Kidney glomerular epithelial cell (primary cell): ENCODE data around the gene HMGN4.
A peak's percentile ranks its signal among the peaks of the same experiment; 100 is the strongest.

Experiments
- DNase-seq: peaks from one replicate; lab custom pipeline; 2025; lab: John Stamatoyannopoulos, UW

HMGN4 gene

GRCh38 chr6:26578279-26578678, 40.1 kb downstream of the HMGN4 start:
- DNase-seq: no peak

- no peak for DNase-seq
Observed at GRCh38 chr6:26578741-26579140, 40.6 kb downstream of the HMGN4 start.

GRCh38 chr6:26581164-26581915, 43.2 kb downstream of the HMGN4 start:
- DNase-seq: no peak

GRCh38 chr6:26588965-26589364, 50.8 kb downstream of the HMGN4 start:
- DNase-seq: no peak

GRCh38 chr6:26592649-26593048, 54.5 kb downstream of the HMGN4 start:
- no peak for DNase-seq

GRCh38 chr6:26593278-26594130, 55.3 kb downstream of the HMGN4 start:
- no peak for DNase-seq

- no peak for DNase-seq
Observed at GRCh38 chr6:26594131-26594498, 55.9 kb downstream of the HMGN4 start.

GRCh38 chr6:26594730-26595632, 56.8 kb downstream of the HMGN4 start:
- peak; percentile 63 for DNase-seq

- peak; percentile 70 for DNase-seq
Observed at GRCh38 chr6:26595669-26596269, 57.6 kb downstream of the HMGN4 start.
